ENCODE data around the gene EVC.
"Not testable (repeated sequence)": the region's sequence is repeated elsewhere in the genome, so short reads cannot be mapped to it uniquely, and the experiment has no call there.

EVC gene

DNA sequence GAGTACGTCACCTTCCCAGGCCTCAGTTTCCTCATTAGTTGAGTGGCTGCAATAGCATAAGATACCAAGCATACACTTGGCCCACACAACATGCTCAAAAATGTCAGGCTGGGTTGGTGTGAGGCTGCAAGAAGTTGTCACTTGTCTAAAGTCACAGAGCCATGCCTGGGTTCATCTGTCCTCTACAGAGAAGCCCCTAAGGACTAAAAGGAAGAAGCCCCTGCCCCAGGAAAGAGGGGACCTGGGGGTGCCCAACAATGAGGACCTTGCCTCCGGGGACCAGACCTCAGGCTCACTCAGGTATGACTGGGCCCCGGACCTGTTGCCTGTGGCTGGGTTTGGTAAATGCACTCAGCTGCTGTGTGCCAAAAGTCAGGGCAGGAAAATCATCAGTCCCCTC, 99.2 kb downstream of the EVC start:
- no peak for ATAC-seq
- no peak overlapping the region for H3K27ac Mint-ChIP-seq
- no peaks in the 10 kb centered on the region for H3K36me3 Mint-ChIP-seq (ENCODE audit: low read depth)
- H3K27me3 Mint-ChIP-seq: no peaks in the 10 kb centered on the region
- DNase-seq: no peak
- no peak overlapping the region for H3K4me3 Mint-ChIP-seq
- H3K4me1 Mint-ChIP-seq: no peaks in the 10 kb centered on the region
- no peaks in the 10 kb centered on the region for H3K9me3 Mint-ChIP-seq

GRCh38 chr4:5810770-5811430, 99.9 kb downstream of the EVC start:
- Mint-ChIP-seq H3K27me3 (no peaks in the 10 kb centered on the region), H3K36me3 (ENCODE audit: low read depth) (no peaks in the 10 kb centered on the region), H3K9me3 (no peaks in the 10 kb centered on the region), H3K4me1 (no peaks in the 10 kb centered on the region), H3K4me3 (no peak overlapping the region), H3K27ac (no peak overlapping the region)
- DNase-seq: no peak
- ATAC-seq: no peak

GRCh38 chr4:5812057-5812456, 101.1 kb downstream of the EVC start:
- not testable (repeated sequence) for H3K9me3 Mint-ChIP-seq; H3K27ac Mint-ChIP-seq; DNase-seq; H3K36me3 Mint-ChIP-seq (ENCODE audit: low read depth); H3K27me3 Mint-ChIP-seq; ATAC-seq; H3K4me3 Mint-ChIP-seq; H3K4me1 Mint-ChIP-seq

DNA sequence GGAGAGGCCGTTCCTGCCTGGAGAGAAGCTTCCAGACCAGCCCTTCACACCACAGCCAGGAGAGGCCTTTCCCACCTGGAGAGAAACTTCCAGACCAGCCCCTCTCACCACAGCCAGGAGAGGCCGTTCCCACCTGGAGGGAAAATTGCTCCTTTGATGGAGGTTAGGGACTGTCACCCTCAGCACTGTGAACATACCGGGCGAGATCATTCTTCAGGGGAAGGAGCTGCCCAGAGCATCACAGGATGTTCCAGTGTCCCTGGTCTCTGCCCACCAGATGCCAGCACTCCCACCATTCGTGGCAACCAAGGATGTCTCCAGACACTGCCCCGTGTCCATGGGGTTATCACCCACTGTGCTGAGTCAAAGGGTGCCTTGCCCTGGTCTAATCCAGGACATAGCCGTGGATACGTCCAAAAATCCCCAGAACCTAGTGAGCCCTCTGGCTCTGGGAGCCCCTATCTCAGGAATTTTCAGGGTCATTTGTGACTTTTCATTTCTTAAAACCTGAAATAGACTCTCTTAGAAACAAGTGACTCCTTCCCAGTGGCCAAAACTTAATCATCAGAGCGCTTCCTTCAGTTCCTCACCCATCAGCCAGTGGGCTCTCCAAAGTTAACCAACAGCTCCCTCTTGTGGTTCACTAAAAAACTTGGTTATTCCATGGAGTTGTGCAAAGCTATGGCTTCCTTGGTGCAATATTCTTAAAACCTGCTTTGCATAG, 101.7 kb downstream of the EVC start:
- no peaks in the 10 kb centered on the region for H3K36me3 Mint-ChIP-seq (ENCODE audit: low read depth)

GRCh38 chr4:5813882-5814255, 102.9 kb downstream of the EVC start:
- ATAC-seq: no peak
- no peaks in the 10 kb centered on the region for H3K36me3 Mint-ChIP-seq (ENCODE audit: low read depth)

More for the DNA sequence above, 101.7 kb downstream of the EVC start:
- no peak overlapping the region for H3K27ac Mint-ChIP-seq
- DNase-seq: no peak
- no peaks in the 10 kb centered on the region for H3K27me3 Mint-ChIP-seq
- no peaks in the 10 kb centered on the region for H3K4me1 Mint-ChIP-seq
- no peak overlapping the region for H3K4me3 Mint-ChIP-seq
- no peak for ATAC-seq
- H3K9me3 Mint-ChIP-seq: no peaks in the 10 kb centered on the region

GRCh38 chr4:5814421-5814820, 103.4 kb downstream of the EVC start:
- H3K4me1 Mint-ChIP-seq: no peaks in the 10 kb centered on the region
- no peaks in the 10 kb centered on the region for H3K27me3 Mint-ChIP-seq
- H3K27ac Mint-ChIP-seq: no peak overlapping the region
- ATAC-seq (no peak), DNase-seq (no peak)
- H3K4me3 Mint-ChIP-seq: no peak overlapping the region
- H3K9me3 Mint-ChIP-seq: no peaks in the 10 kb centered on the region
- no peaks in the 10 kb centered on the region for H3K36me3 Mint-ChIP-seq (ENCODE audit: low read depth)

More at GRCh38 chr4:5813882-5814255, 102.9 kb downstream of the EVC start:
- Mint-ChIP-seq H3K27me3 (no peaks in the 10 kb centered on the region), H3K4me3 (no peak overlapping the region), H3K27ac (no peak overlapping the region), H3K4me1 (no peaks in the 10 kb centered on the region), H3K9me3 (no peaks in the 10 kb centered on the region)
- no peak for DNase-seq

- H3K4me3 Mint-ChIP-seq: no peak overlapping the region
- no peak overlapping the region for H3K27ac Mint-ChIP-seq
- no peak for ATAC-seq
- no peaks in the 10 kb centered on the region for H3K27me3 Mint-ChIP-seq
- H3K9me3 Mint-ChIP-seq: no peaks in the 10 kb centered on the region
- no peaks in the 10 kb centered on the region for H3K4me1 Mint-ChIP-seq
- DNase-seq: no peak
- H3K36me3 Mint-ChIP-seq (ENCODE audit: low read depth): no peaks in the 10 kb centered on the region
Measured at GRCh38 chr4:5815641-5816040, 104.6 kb downstream of the EVC start.

- no peaks in the 10 kb centered on the region for H3K27me3 Mint-ChIP-seq
- H3K36me3 Mint-ChIP-seq (ENCODE audit: low read depth): no peaks in the 10 kb centered on the region
- no peak for ATAC-seq
- H3K27ac Mint-ChIP-seq: no peak overlapping the region
- H3K4me3 Mint-ChIP-seq: no peak overlapping the region
- no peaks in the 10 kb centered on the region for H3K9me3 Mint-ChIP-seq
- no peaks in the 10 kb centered on the region for H3K4me1 Mint-ChIP-seq
- no peak for DNase-seq
Measured at GRCh38 chr4:5816101-5816500, 105.1 kb downstream of the EVC start.

DNA sequence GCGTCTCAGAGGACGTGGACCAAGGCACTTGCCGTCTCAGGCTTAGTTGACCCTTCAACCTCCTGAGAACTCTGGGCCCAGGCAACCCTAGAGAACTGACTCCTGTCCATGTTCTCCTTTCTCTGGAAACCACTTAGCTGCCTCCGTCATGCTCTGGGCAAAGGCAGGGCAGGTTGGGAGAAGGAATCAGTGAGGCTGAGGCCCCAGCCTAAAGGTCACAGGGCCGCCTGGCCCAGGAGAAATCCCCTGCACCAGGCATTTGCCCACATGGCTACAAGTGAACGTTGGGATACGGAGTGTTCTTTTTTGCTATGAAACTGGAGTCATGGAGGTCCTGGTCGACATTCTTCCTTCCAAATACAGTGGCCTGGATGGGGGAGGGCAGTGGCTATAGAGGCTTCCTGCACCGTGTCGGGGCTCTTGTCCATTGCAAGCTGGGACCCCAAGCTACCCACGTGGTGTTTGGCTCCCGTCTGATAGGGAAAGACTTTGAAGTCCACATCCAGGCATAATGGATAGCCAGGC, 105.9 kb downstream of the EVC start:
- Mint-ChIP-seq H3K9me3 (no peaks in the 10 kb centered on the region), H3K36me3 (ENCODE audit: low read depth) (no peaks in the 10 kb centered on the region), H3K27ac (no peak overlapping the region), H3K27me3 (no peaks in the 10 kb centered on the region), H3K4me3 (no peak overlapping the region), H3K4me1 (no peaks in the 10 kb centered on the region)
- ATAC-seq: no peak
- no peak for DNase-seq

GRCh38 chr4:5821665-5822358, 110.8 kb downstream of the EVC start:
- no peaks in the 10 kb centered on the region for H3K27me3 Mint-ChIP-seq
- peak; percentile 18 for DNase-seq
- no peaks in the 10 kb centered on the region for H3K9me3 Mint-ChIP-seq
- H3K36me3 Mint-ChIP-seq (ENCODE audit: low read depth): no peaks in the 10 kb centered on the region
- no peak overlapping the region for H3K27ac Mint-ChIP-seq
- no peak overlapping the region for H3K4me3 Mint-ChIP-seq
- no peak for ATAC-seq
- peaks cover 3% of the 10 kb centered on the region for H3K4me1 Mint-ChIP-seq

- H3K27me3 Mint-ChIP-seq: no peaks in the 10 kb centered on the region
Measured at GRCh38 chr4:5822619-5823018, 111.6 kb downstream of the EVC start.

DNA sequence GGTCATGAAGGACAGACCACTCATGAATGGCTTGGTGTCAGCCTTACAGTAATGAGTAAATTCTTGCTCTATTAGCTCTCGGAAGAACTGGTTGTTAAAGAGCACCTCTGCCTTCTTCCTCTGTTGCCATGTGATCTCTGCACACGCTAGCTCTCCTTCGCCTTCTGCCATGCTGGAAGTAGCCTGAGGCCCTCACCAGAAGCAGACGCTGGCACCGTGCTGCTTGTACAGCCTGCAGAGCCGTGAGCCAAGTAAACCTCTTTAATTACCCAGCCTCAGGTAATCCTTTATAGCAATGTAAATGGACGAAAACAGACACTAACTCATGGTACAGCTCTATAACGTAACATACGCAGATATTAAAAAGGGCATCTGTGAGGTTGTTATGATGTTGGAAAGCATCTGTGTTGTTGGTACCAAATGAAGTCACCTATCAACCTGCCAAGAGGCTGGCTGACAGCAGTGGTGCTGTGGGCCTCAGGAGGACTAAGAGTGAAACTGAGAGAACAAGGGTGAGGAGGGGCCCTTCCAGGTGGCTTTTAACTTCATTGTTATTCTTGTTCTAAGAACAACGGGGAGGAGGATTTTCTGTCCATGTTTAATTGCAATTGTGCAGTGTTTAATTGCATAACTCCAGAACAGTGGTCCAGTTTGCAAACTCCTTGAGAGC, 112.7 kb downstream of the EVC start:
- Mint-ChIP-seq H3K9me3 (no peaks in the 10 kb centered on the region), H3K27me3 (peaks cover 2% of the 10 kb centered on the region), H3K36me3 (ENCODE audit: low read depth) (no peaks in the 10 kb centered on the region), H3K4me1 (peaks cover 8% of the 10 kb centered on the region), H3K4me3 (no peak overlapping the region), H3K27ac (no peak overlapping the region)
- no peak for DNase-seq
- no peak for ATAC-seq

More at GRCh38 chr4:5822619-5823018, 111.6 kb downstream of the EVC start:
- H3K4me3 Mint-ChIP-seq: no peak overlapping the region
- no peaks in the 10 kb centered on the region for H3K36me3 Mint-ChIP-seq (ENCODE audit: low read depth)
- ATAC-seq (no peak), DNase-seq (no peak)
- H3K4me1 Mint-ChIP-seq: peaks cover 8% of the 10 kb centered on the region
- H3K9me3 Mint-ChIP-seq: no peaks in the 10 kb centered on the region
- no peak overlapping the region for H3K27ac Mint-ChIP-seq

GRCh38 chr4:5824227-5824626, 113.2 kb downstream of the EVC start:
- Mint-ChIP-seq H3K36me3 (ENCODE audit: low read depth) (no peaks in the 10 kb centered on the region), H3K27ac (no peak overlapping the region), H3K4me3 (no peak overlapping the region), H3K4me1 (peaks cover 8% of the 10 kb centered on the region), H3K27me3 (peaks cover 2% of the 10 kb centered on the region), H3K9me3 (no peaks in the 10 kb centered on the region)
- ATAC-seq (no peak), DNase-seq (no peak)

- DNase-seq: no peak
- ATAC-seq: no peak
- no peak overlapping the region for H3K4me3 Mint-ChIP-seq
Measured at GRCh38 chr4:5824635-5825034, 113.6 kb downstream of the EVC start.

More at GRCh38 chr4:5824635-5825034, 113.6 kb downstream of the EVC start:
- Mint-ChIP-seq H3K4me1 (peaks cover 8% of the 10 kb centered on the region), H3K36me3 (ENCODE audit: low read depth) (no peaks in the 10 kb centered on the region), H3K9me3 (no peaks in the 10 kb centered on the region), H3K27me3 (peaks cover 2% of the 10 kb centered on the region), H3K27ac (no peak overlapping the region)
